OCI-LY1 (cell line): ENCODE measurements around the gene VOPP1.

Experiments used
- H2AFZ ChIP-seq: fragments of 200-600 bp; sonication (generic), shearing (Covaris generic); 2 replicates; pipeline ENCODE4 v1.6.0; 2014; ENCODE audit warnings: antibody characterized with exemption, mild to moderate bottlenecking, low read length
- H3F3A ChIP-seq: fragments of 200-600 bp; sonication (generic), shearing (Covaris generic); 2 replicates; pipeline ENCODE4 v1.6.0; 2014; ENCODE audit warnings: mild to moderate bottlenecking, antibody characterized with exemption, low read length, moderate library complexity; ENCODE audit not compliant: insufficient read depth
- H3K27ac ChIP-seq: fragments of 200-600 bp; sonication (generic); 2 replicates; pipeline ENCODE4 v1.5.1; 2014; ENCODE audit warnings: low read length, mixed run types, mild to moderate bottlenecking, low read depth; ENCODE audit not compliant: poor library complexity, severe bottlenecking
- H3K27me3 ChIP-seq: fragments of 200-600 bp; sonication (generic); 2 replicates; pipeline ENCODE4 v1.6.0; 2014; ENCODE audit warnings: antibody characterized with exemption, mild to moderate bottlenecking, low read length, moderate library complexity; ENCODE audit not compliant: insufficient read depth
- H3K36me3 ChIP-seq: fragments of 200-600 bp; sonication (generic); 2 replicates; pipeline ENCODE4 v1.6.1; 2014; ENCODE audit warnings: mild to moderate bottlenecking, antibody characterized with exemption, low read length, moderate library complexity, mixed read lengths; ENCODE audit not compliant: insufficient read depth
- H3K4me1 ChIP-seq: fragments of 200-600 bp; sonication (generic); 2 replicates; pipeline ENCODE4 v1.5.1; 2014; ENCODE audit warnings: mild to moderate bottlenecking, low read length, moderate library complexity; ENCODE audit not compliant: insufficient read depth, severe bottlenecking
- H3K4me2 ChIP-seq: fragments of 200-600 bp; sonication (generic), shearing (Covaris generic); 2 replicates; pipeline ENCODE4 v1.6.1; 2014; ENCODE audit warnings: low read length
- H3K4me3 ChIP-seq: fragments of 200-600 bp; sonication (generic); 2 replicates; pipeline ENCODE4 v1.5.1; 2014; ENCODE audit warnings: low read length, low read depth, mild to moderate bottlenecking, mixed read lengths; ENCODE audit not compliant: poor library complexity, severe bottlenecking
- H3K79me2 ChIP-seq: fragments of 200-600 bp; shearing (Covaris generic); 2 replicates; pipeline ENCODE4 v1.6.1; 2016; ENCODE audit warnings: mixed run types, low read length, mixed read lengths; ENCODE audit not compliant: insufficient read depth
- H3K9ac ChIP-seq: fragments of 200-600 bp; sonication (generic), shearing (Covaris generic); 2 replicates; pipeline ENCODE4 v1.6.1; 2014; ENCODE audit warnings: mild to moderate bottlenecking, low read length, mixed read lengths
- H3K9me2 ChIP-seq: fragments of 200-600 bp; sonication (generic), shearing (Covaris generic); 2 replicates; pipeline ENCODE4 v1.6.1; 2014; ENCODE audit warnings: low read depth, mild to moderate bottlenecking, low read length, mixed read lengths
- H3K9me3 ChIP-seq: fragments of 200-600 bp; shearing (Covaris generic); 2 replicates; pipeline ENCODE4 v1.6.1; 2014; ENCODE audit warnings: low read length, mixed read lengths
- H4K20me1 ChIP-seq: fragments of 200-600 bp; sonication (generic), shearing (Covaris generic); 2 replicates; pipeline ENCODE4 v1.6.0; 2016; ENCODE audit warnings: mild to moderate bottlenecking, low read length; ENCODE audit not compliant: insufficient read depth
- CTCF ChIP-seq: fragments of 200-600 bp; sonication (generic), shearing (Covaris generic); IDR thresholded peaks from 2 replicates; pipeline ENCODE4 v1.5.1; 2017; ENCODE audit warnings: mild to moderate bottlenecking, antibody characterized with exemption, low read length, moderate library complexity, mixed read lengths
- EZH2 ChIP-seq: fragments of 200-600 bp; sonication (generic), shearing (Covaris generic); IDR thresholded peaks from 2 replicates; pipeline ENCODE4 v1.8.0; 2017; ENCODE audit warnings: borderline replicate concordance, mixed run types, mild to moderate bottlenecking, antibody characterized with exemption, low read length, moderate library complexity, mixed read lengths

VOPP1 gene

GRCh38 chr7:55575098-55575497, 2.8 kb upstream of the VOPP1 start:
- Histone ChIP-seq H3K27me3 (no peaks in the 10 kb centered on the region), H2AFZ (no peak overlapping the region), H3K27ac (no peak overlapping the region), H3K4me1 (peaks cover 26% of the 10 kb centered on the region), H3K9ac (no peak overlapping the region), H3K4me2 (no peak overlapping the region), H3K4me3 (no peak overlapping the region), H3K9me2 (no peaks in the 10 kb centered on the region), H3K36me3 (peaks cover 4% of the 10 kb centered on the region; the same call in 1 of the 2 replicates), H3K9me3 (no peaks in the 10 kb centered on the region), H3F3A (0 out of 2 replicates have a peak, but pooled peaks cover 2% of the 10 kb centered on the region), H4K20me1 (no peaks in the 10 kb centered on the region), H3K79me2 (peaks cover 15% of the 10 kb centered on the region)
- TF ChIP-seq EZH2 = no peak
- TF ChIP-seq CTCF = no peak

GRCh38 chr7:55574051-55574717, 1.9 kb upstream of the VOPP1 start:
- 0 out of 2 replicates have a peak, but pooled peaks cover 5% of the 10 kb centered on the region for H3F3A ChIP-seq
- H3K27me3 ChIP-seq = no peaks in the 10 kb centered on the region
- no peaks in the 10 kb centered on the region for H4K20me1 ChIP-seq
- H2AFZ ChIP-seq = no peak overlapping the region
- TF ChIP-seq EZH2 (no peak), CTCF (no peak)
- no peak overlapping the region for H3K27ac ChIP-seq
- H3K4me1 ChIP-seq = peaks cover 35% of the 10 kb centered on the region
- H3K4me2 ChIP-seq = peak overlapping the region; percentile 1; the same call in 1 of the 2 replicates
- H3K9me3 ChIP-seq = no peaks in the 10 kb centered on the region
- H3K79me2 ChIP-seq = peaks cover 24% of the 10 kb centered on the region
- H3K36me3 ChIP-seq = peaks cover 6% of the 10 kb centered on the region; the same call in 1 of the 2 replicates
- H3K9ac ChIP-seq = no peak overlapping the region
- H3K4me3 ChIP-seq = no peak overlapping the region
- H3K9me2 ChIP-seq = no peaks in the 10 kb centered on the region

GRCh38 chr7:55573234-55573900, 1.1 kb upstream of the VOPP1 start:
- H3K4me1 ChIP-seq = peaks cover 43% of the 10 kb centered on the region
- peak overlapping the region; percentile 26 for H3K27ac ChIP-seq
- H3K4me2 ChIP-seq = peak overlapping the region; percentile 76
- peaks cover 8% of the 10 kb centered on the region; the same call in 1 of the 2 replicates for H3K36me3 ChIP-seq
- peak overlapping the region; percentile 69; the same call in 1 of the 2 replicates for H3K9ac ChIP-seq
- H4K20me1 ChIP-seq = no peaks in the 10 kb centered on the region
- no peak for TF ChIP-seq EZH2
- no peak for TF ChIP-seq CTCF
- peaks cover 33% of the 10 kb centered on the region for H3K79me2 ChIP-seq
- H3K27me3 ChIP-seq = no peaks in the 10 kb centered on the region
- H3K9me2 ChIP-seq = no peaks in the 10 kb centered on the region
- H3K4me3 ChIP-seq = peak overlapping the region; percentile 64
- no peaks in the 10 kb centered on the region for H3K9me3 ChIP-seq
- H2AFZ ChIP-seq = no peak overlapping the region
- H3F3A ChIP-seq = 0 out of 2 replicates have a peak, but pooled peaks cover 5% of the 10 kb centered on the region
